Glomerular visceral epithelial cell (primary cell): Measurements from ENCODE around the gene ENDOV.

ENCODE experiments used
- DNase-seq: peaks from one replicate; pipeline ENCODE4 v3.0.0-alpha.2; 2016; ENCODE audit errors: extremely low spot score

Gene ENDOV

DNA sequence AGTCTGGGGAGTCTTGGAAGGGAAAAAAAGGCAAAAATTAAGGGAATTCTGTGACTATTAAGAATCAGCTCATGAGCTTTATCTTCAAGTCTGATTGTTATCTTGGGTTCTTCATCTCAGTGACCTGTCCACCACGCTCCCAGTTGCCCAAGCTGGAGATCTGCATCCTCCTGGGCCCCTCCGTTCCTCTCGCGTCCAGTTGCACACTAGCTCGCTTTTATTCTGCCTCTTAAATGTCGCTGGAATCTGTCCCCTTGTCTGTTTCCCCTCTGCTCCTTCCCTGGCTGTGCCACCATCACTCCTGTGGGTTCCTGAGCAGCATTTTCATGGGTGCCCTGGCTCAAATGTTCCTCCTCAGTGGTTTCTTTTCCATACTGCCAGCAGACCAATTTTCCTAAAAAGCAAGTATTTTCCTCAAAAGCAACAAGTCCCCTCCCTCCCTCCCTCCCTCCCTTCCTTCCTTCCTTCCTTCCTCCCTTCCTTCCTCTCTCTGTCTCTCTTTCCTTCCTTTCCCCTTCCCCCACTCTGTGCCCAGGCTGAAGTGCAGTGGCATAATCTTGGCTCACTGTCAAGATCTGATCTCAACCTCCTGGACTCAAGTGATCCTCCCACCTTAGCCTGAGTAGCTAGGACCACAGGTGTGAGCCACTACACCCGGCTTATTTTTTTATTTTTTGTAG is 1.4 kb downstream of the ENDOV start:
- DNase-seq: no peak

DNA sequence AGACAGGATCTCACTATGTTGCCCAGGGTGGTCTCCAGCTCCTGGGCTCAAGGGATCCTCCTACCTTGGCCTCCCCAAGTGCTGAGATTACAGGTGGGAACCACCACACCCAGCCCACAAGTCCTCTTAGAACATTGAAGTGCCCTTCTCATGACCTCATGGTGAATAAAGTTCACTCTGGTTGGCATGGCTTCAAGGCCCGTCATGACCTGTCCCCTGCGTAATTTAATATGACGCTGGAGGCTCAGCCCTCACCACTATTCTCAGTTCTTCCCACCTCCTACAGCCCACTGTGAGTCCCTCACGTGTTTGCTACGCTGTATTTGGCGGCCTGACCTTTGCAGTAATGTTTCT is 1.9 kb downstream of the ENDOV start:
- no peak for DNase-seq

DNA sequence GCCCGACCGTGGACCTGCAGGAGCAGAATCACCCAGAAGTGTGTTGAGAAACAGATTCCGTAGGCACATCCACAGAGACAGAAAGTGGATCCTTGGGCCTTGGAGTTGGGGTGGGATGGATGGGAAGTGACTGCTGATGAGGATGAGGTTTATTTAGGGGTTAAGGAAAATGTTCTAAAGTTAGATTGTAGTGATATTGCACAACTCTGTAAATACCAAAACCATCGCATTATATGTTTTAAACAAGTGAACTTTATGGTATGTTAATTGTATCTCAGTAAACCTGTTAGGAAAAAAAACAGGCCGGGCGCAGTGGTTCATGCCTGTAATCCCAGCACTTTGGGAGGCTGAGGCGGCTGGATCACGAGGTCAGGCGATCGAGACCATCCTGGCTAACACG is 3.6 kb downstream of the ENDOV start:
- DNase-seq: no peak

- no peak for DNase-seq
Observed at GRCh38 chr17:80419255-80419654, 4.3 kb downstream of the ENDOV start.

DNA sequence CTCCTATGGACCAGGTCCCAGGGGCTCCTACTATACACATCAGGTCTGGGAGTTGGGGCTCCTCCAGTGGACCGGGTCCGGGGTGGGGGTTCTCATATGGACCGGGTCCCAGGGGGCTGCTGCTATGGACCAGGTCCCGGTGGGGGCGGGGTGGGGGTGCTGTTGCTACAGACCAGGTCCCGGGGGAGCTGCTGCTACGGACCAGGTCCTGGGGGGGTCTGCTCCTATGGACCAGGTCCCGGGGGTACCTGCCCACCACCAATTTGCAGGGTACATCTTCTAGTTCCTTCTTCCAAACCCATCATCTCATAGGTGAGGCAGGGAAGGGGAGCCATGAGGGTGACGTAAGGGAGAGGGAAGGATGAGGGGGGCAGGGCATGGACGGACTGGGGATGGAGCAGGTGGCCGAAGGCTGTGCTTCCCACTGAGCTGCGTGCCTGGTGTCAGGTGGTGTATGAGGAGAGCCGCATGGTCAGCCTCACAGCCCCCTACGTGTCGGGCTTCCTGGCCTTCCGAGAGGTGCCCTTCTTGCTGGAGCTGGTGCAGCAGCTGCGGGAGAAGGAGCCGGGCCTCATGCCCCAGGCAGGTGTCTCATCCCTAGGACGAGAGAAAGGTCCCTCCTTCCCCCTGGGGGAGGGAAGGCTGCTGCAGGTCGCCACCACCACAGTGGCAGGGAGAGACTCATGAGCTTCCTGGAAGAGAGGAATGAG is 6.6 kb downstream of the ENDOV start:
- no peak for DNase-seq

DNA sequence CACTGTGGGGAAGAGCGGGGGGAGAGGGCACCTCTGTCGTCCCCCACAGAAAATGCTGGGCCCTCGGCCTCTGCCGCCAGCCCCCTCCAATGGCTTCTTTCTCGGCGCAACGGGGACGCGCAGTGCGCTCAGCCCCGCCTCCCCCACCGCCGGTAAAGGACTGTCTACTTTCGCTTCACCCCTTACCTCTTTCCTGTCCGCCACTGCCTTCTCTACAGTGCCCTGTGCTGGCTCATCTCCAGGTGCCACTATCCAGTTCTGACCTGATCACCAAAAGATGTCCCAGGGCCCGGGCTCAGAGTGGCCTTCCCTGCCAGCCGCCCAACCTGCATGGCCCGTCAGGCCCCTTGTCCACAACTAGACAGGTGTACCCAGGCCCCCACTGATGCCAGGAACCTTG is 7.3 kb downstream of the ENDOV start:
- DNase-seq: no peak

DNA sequence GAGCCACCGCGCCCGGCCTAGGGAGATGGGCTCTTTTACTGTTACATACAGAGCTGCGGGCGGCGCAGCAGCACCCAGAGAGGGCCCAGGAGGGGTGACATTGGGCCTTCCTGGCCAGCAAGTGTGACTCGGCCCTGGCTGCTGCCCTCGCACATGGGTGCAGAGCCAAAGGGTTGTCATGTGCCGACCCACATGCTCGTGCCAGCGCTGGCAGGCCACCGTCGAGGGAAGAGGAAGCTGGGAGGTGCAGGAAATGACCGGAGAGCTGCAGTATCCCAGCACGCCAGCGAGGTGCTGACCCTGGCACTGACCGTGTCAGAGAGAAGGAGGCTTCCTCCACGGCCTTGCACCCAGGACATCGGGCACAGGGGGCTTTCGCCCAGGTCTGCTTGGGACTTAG is 8.0 kb downstream of the ENDOV start:
- no peak for DNase-seq

- no peak for DNase-seq
Observed at GRCh38 chr17:80423536-80424225, 8.7 kb downstream of the ENDOV start.

DNA sequence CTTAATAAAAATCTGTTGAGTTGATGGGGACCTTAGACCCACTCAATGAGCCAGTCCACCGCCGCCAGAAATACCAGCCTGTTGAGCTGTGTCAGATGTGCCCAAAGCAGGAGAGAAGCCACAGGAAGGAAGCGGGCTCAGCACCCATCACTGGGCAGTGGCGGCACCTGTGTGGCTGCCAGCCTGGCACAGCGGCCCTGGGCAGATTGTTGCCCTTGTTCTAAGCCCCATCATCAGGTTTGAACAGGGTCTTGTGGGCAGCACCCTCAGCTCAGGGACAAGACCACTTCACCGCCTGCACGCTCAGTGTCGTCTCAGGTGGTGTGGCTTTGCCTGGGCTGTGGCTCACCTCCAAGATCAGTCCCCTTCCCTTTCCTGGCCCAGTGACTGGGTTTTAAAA is 9.3 kb downstream of the ENDOV start:
- DNase-seq: no peak

DNA sequence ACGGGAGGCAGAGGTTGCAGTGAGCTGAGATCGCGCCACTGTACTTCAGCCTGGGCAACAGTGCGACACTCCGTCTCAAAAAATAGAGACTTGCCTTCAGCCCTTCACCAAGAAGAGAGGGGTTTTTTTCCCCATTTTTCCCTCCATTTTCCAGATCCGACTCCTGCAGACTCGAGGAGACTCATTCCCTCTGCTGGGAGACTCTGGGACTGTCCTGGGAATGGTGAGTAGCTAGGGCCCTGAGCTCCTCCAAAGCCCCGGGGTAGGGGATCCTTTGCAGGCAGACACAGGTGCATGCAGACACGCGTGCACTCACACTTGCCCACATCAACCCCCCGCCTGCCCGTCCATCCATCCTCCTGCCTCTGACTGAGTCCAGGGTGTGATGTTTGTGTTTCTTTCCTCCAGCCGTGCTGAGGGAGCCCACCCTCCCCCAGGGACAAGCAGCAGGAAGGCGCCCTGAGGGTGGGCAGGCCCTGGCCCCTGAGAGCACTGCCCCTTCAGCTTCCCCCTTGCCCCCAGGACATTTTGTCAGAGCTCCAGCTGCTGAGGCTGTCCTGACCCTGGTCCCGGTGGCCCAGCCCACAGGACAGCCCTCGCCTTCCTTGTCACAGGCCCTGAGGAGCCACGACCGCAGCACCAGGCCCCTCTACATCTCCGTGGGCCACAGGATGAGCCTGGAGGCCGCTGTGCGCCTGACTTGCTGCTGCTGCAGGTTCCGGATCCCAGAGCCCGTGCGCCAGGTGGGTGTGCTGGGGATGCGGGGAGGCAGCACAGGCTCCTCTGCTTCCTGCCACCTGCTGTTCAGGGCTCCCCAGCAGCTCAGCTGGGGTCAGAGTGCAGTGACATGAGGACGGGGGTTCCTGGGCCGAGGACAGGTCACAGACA is 10.2 kb downstream of the ENDOV start:
- no peak for DNase-seq

GRCh38 chr17:80425835-80426426 is 11.0 kb downstream of the ENDOV start:
- DNase-seq: no peak

DNA sequence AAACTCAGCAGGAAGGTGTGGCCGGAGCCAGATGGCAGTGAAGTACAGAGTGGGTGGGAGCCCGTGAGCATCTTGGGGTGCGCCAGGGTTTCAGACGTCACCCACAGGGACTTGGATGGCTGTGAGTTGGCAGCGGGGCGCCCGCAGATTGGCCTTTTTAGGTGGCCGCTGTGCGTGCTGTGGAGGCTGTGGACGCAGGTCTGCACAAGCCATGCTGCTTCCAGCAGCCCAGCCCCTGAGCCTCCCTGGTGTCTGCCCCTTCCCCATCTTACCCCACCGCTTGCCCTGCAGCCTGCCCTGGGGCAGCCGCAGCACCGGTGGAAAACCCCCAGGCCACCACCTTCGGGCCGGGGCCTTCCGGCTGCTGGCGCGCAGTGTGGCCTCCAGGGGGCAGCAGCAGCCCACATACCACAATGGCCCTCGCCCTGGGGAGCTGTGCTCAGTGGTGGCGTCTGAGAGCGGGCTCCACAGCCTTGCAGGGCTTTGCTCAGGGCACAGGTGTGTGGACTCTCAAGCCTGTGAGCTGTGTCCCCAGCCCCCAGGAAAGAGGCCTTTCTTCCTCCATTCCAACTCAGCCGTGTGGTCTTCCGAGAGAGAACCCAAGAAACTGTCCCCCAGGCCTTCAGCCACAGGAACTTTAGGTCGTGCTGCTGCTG is 11.8 kb downstream of the ENDOV start:
- peak; percentile 71 for DNase-seq

GRCh38 chr17:80427366-80428282 is 12.7 kb downstream of the ENDOV start:
- DNase-seq: no peak

- DNase-seq: no peak
Observed at GRCh38 chr17:80428363-80428762, 13.4 kb downstream of the ENDOV start.

GRCh38 chr17:80428796-80429195 is 13.8 kb downstream of the ENDOV start:
- no peak for DNase-seq

- no peak for DNase-seq
Observed at GRCh38 chr17:80429356-80430275, 14.6 kb downstream of the ENDOV start.

- no peak for DNase-seq
Observed at GRCh38 chr17:80430446-80431245, 15.7 kb downstream of the ENDOV start.
